Inflammatory macrophage treated with lipopolysaccharide for 1 hour (primary cell): ENCODE measurements around the gene EIF4H.
"Not testable (repeated sequence)": the region's sequence is repeated elsewhere in the genome, so short reads cannot be mapped to it uniquely, and the experiment has no call there.

Source experiments
- DNase-seq, 2 donors: peaks; one replicate each; pipeline ENCODE4 v3.0.0-alpha.2; 2020 to 2022

Gene EIF4H

GRCh38 chr7:74176555-74176954 is 2.4 kb downstream of the EIF4H start:
- DNase-seq: no peak

DNA sequence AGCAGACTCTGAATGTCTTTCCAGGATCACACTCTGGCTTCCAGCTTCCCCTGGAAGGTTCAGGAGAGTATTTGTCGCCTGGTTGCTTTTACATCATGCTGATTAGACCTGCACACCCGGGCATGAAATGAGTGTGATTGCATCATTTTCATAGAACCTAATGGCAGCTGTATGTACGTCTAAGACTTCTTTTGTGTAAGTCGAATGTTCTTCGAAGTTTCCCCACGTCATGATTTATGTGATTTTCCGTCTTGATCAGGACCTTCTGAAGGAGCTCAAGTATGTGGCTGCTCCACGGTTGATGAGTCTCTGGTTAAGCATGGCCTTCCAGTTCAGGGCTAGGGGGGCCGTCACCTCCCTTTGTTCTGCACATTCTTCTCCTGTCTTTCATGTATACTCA is 4.5 kb downstream of the EIF4H start:
- DNase-seq: no peak

DNA sequence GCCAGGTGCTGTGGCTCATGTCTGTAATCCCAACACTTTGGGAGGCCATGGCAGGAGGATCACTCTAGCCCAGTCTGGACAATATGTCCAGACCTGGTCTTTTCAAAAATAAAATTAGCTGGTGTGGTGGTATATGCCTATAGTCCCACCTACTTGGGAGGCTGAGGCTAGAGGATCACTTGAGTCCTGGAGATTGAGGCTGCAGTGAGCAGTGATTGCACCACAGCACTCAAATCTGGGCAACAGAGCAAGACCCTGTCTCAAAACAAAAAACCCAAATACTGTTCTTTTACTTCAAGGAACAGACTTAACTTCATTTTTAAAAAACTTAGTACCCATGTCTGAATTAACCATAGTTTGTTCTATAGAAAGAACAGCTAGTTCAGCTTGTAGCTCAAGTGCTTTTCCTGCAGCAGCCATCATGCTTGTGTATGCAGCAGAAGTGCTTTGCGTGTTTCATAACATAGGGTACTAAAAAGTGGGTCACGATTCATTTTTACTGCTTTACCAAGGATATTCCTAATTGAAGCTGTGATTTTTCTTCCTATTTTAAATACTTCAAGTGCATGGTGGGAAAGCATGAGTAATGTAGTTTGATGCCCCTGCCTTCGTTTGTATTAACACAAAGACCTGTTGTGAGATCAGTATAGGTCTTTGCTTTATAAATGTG is 5.9 kb downstream of the EIF4H start:
- DNase-seq: no peak

GRCh38 chr7:74180866-74181265 is 6.7 kb downstream of the EIF4H start:
- no peak for DNase-seq

DNA sequence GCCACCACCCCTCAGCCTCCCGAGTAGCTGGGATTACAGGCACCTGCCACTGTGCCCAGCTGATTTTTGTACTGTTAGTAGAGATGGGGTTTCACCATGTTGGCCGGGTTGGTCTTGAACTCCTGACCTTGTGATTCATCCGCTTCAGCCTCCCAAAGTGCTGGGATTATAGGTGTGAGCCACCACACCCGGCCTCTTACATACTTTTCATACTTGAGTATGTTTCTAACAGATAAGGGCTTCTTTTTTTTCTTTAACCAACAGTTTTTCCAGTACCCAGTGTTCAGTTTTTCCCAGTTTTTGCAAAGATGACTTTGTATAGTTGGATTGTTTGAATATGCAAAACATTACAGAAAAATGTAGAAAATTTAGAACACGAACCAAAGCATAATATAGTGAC is 7.7 kb downstream of the EIF4H start:
- DNase-seq: no peak

GRCh38 chr7:74182453-74183090 is 8.4 kb downstream of the EIF4H start:
- no peak for DNase-seq

DNA sequence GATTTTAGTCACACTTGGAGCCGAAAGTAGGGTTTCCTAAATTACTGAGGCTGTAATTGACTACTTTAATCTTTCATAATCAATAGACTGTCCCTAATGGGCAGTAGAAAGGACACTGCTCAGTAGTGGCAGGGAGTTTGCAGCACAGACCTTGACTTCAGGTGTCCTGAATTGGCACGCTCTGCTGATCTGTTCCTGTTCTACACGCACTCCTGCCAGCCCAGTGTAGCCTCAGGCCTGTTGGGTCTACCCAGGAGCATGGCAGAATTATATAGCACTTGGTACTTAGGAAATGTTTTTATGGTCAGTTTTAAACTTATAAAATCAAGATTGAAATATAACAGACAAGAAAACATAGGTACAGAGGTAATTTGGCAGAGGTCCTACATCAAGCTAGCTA is 9.0 kb downstream of the EIF4H start:
- DNase-seq: no peak

DNA sequence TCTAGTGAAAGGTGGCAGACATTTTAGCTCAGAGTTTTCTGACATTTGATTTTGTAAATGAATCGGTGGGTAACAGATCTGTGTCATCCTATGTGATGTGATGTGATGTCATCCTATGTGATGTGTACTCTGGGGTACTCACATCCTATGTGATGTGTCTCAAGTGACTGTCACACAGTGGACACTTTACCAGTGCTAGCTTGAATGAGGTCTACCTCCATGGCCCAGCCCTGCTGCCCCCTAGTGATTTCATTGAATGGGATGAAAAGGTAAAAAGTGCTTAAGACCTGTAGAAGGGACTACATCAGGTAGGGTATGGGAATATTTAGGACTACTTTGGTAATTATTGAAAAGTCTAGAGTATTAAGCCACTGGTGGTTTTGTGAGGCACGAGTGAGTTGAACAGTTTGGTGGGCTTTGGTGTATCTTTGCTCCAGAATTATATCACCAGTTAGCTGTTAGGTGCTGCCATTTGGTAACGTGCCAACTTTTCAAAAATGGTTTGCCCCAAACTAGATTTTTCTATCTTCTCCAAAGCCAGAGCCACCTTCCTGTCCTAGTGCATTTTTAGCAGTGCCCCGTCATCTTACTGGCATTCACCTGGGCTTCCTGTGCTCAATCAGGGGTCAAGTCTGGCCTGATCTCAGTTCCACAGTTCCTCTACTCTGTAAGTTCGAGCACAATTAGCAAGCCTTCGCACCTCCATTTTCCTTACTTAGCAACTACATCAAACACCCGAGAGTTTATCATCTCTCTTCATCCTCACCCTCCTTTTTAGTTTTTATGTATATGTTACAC is 9.7 kb downstream of the EIF4H start:
- no peak for DNase-seq

DNA sequence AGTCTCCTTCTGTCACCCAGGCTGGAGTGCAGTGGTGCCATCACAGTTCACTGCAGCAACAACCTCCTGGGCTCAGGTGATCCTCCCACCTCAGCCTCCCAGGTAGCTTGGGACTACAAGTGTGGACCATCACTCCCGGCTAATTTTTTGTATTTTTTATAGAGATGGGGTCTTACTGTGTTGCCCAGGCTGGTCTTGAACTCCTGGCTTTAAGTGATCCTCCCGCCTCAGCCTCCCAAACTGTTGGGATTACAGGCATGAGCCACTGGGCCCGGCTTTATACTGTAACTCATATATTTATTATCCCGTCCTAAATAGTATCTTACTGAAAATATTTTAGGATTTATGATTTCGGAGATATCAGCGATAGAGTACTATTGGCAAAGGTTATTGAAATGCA is 10.9 kb downstream of the EIF4H start:
- no peak for DNase-seq

DNA sequence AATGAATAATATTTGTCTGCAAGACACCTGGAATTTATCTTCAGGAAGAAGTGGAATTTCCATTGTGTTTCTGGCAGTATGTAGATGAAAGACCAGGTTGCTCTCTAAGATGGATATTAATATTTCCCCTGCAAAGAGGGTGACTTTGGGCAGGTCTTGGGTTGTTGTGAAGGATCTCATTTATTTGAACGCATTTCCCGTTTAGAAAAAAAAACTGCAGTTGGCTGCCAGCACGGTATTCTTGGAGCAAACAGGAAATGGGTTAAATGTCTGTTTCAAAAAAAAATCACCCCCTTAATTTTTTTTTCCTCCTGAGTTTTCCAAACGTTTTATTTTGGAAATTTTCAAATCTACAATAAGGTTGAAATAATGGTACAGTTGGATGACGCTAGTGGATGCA is 11.5 kb downstream of the EIF4H start:
- DNase-seq: no peak

GRCh38 chr7:74187915-74188675 is 13.9 kb downstream of the EIF4H start:
- DNase-seq: no peak

- DNase-seq: no peak
Measured at GRCh38 chr7:74190259-74190658, 16.1 kb downstream of the EIF4H start.

GRCh38 chr7:74191231-74191630 is 17.1 kb downstream of the EIF4H start:
- DNase-seq: no peak

GRCh38 chr7:74193054-74193453 is 18.9 kb downstream of the EIF4H start:
- no peak for DNase-seq

DNA sequence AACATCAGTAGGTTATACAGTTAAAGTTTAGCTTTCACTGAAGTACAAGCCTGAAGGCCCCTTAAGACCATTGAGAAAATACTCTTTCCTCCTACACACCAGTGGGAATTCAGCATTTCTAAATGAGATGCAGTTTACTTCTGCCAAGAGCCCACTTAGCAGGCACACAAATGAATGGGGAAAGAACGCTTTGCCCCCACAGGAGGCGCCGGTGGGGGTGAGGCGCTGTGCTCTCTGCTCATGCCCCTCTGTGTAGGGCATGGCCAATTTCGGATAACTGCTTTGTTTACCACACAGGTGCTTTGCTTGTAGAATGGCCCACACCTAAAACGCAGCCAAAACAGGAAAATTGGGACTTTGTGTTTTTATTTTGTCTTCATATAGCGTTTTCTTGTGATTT is 19.8 kb downstream of the EIF4H start:
- no peak for DNase-seq

DNA sequence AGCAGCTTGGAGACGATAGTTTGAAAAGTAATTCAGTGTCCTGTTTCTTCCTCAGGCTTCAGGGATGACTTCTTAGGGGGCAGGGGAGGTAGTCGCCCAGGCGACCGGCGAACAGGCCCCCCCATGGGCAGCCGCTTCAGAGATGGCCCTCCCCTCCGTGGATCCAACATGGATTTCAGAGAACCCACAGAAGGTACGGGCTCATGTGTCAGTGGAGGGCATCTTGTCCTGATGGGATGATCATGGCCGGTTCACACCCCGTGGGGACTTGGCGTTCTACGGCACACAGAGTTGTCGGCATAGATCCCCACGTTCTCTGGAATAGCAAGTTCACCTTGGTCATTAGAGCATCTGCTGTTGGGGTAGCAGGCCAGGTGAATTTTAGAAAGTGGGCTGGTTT is 20.5 kb downstream of the EIF4H start:
- DNase-seq: no peak

DNA sequence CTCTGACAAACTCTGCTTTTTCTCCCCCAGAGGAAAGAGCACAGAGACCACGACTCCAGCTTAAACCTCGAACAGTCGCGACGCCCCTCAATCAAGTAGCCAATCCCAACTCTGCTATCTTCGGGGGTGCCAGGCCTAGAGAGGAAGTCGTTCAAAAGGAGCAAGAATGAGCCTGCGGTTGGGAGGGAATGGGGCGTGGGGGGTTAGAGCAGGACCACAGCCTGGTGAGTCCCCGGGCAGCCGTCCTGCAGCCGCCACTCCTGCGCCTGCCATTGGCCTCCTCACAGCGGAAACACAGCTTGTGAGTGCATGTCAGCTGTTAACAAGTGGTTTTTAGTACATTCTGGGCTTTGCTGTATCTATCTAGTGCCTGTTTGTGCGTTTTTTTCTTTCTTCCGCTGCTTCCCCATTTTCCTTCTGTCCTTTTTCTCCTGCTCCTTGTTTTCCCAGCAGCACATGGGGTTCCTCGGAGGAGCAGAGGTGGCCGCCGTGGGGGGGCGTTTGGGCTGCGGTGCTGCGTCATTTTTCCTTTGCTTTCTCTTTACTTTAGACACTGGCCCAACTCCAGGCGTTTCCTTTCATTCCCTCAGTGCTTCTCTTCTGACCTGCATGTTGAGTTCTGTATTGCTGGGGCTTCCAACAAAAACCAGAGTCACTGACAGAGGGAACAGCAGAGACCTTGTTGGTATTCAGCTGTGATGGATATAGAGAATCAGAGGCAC is 21.1 kb downstream of the EIF4H start:
- DNase-seq: not testable (repeated sequence)

GRCh38 chr7:74195968-74196654 is 22.0 kb downstream of the EIF4H start:
- not testable (repeated sequence) for DNase-seq

DNA sequence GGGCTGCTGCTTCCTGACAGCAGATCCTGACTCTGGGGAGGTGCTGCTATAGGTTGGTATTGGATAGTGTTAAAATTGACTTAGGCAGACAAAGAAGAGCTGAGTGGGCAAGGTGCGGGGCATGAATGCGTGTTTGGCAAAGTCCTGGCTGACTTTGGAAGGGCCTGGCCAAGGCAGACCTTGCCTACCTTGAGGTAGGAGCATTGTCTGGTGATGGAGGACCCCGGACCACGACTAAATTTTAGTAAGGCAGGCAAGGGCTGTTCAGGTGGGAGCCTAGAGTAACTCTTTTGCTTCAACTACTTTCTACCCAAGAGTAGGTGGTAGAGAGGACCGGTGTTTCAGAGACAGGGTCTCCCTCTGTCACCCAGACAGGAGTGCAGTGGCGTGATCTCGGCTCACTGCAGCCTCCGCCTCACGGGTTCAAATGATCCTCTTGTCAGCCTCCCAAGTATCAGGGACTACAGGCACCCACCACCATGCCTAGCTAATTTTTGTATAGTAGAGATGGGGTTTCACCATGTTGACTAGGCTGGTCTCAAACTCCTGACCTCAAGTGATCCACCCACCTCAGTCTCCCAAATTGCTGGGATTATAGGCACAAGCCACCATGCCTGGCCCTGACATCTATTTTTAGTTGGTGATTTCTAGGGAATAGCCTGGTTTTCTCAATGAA is 23.4 kb downstream of the EIF4H start:
- DNase-seq: peak in 1 of 2 donors; percentile 54

DNA sequence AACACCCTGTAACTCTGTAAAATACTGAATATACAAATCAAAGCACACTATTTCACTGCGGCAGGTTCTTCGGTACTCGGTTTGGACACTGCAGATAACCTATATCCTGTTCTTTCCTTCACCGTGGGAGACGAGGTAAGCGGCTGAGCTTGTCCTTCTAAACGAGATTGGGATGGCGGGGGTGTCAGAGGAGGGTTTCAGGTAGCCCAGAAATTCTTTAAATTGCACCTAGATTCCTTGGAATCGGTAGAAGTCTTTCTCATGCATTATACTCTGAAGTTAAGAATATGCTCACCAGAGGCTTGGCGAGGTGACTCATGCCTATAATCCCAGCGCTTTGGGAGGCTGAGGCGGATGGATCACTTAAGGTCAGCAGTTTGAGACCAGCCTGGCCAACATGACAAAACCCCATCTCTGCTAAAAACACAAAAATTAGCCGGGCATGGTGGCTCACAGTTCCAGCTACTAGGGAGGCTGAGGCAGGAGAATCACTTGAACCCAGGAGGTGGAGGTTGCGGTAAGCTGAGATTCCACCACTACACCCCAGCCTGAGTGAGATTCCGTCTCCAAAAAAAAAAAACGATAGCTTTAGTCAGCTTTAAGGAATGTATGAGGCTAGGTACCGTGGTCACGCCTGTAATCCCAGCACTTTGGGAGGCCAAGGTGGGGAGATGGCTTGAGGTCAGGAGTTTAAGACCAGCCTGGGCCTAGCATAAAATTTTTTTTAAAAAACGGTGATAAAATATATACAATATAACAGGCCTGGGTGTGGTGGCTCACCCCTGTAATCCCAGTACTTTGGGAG is 25.6 kb downstream of the EIF4H start:
- DNase-seq: no peak
